ENCODE results near the gene ZNF487. TPM values are rescaled to one million over a fixed set of nuclear protein-coding genes. Genes with fewer than 3 reads are reported as not detected.

ZNF487 gene
- total RNA-seq, 3 donors from 2014 or later, result 4.2 to 7.6 (median 7.5) TPM

DNA sequence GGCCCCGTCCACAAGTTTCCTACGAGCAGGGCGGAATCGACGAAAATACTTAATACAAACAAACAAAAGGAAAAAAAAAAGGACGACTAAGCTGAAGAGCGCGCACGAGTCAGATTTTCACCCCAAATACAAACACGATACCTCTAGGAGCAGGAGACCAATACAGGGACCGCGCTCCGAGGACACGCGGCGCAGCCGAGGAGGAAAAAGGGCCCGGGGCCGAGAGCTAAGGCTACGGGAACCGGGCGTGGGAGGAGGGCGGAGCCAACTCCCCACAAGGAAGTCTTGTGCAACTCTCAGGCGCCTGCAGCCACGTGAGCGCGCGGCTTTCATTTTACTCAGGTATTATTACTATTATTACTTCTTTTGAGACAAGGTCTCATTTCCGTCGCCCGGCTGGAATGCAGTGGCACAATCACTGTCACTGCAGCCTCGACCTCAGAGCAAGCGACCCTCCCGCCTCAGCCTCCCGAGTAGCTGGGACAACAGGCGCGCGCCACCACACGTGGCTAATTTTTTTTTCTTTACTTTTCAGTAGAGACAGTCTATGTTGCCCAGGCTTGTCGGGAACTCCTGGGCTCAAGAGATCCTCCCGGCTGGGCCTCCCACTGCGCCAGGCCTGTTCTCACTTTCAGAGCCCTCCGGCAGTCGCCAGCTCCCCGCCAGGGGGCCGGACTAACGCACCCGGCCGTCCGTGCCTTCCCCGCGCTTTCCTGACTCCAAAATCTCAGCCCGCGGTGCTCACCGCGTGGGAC, 29.2 kb upstream of the ZNF487 start:
- Histone ChIP-seq H3K4me3 (peak overlapping the region; percentile 78), H3K9me3 (no peaks in the 10 kb centered on the region), H3K4me1 (ENCODE audit: low read depth) (peaks cover 38% of the 10 kb centered on the region), H3K36me3 (ENCODE audit: low read depth) (no peaks in the 10 kb centered on the region)
- TF ChIP-seq CTCF (IDR thresholded peaks at IDR 0.05), result no peak
- intact Hi-C loops (cut with DNase I, micrococcal nuclease), result no loop called here
- ATAC-seq, result peak; percentile 73
- DNase-seq, result peak; percentile 91 to 97 (median 96)

GRCh38 chr10:43408331-43408709, 28.6 kb upstream of the ZNF487 start:
- intact Hi-C loops (cut with DNase I, micrococcal nuclease), result no loop called here
- peaks cover 32% of the 10 kb centered on the region for H3K4me1 ChIP-seq (ENCODE audit: low read depth)
- no peak for ATAC-seq
- TF ChIP-seq CTCF (IDR thresholded peaks at IDR 0.05), result no peak
- H3K9me3 ChIP-seq, result no peaks in the 10 kb centered on the region
- H3K36me3 ChIP-seq (ENCODE audit: low read depth), result no peaks in the 10 kb centered on the region
- DNase-seq, result no peak
- peak overlapping the region; percentile 78 for H3K4me3 ChIP-seq

- H3K4me1 ChIP-seq (ENCODE audit: low read depth), result peaks cover 27% of the 10 kb centered on the region
- H3K4me3 ChIP-seq, result peak within 1 kb of the TSS; percentile 78
- DNase-seq, result peak; percentile 94 to 97 (median 97)
- intact Hi-C loops (cut with DNase I, micrococcal nuclease), result no loop called here
- peak; percentile 86 for ATAC-seq
- TF ChIP-seq CTCF (IDR thresholded peaks at IDR 0.05), result no peak
- H3K9me3 ChIP-seq, result no peaks in the 10 kb centered on the region
- no peaks in the 10 kb centered on the region for H3K36me3 ChIP-seq (ENCODE audit: low read depth)
Measured at GRCh38 chr10:43408710-43409384, 28.1 kb upstream of the ZNF487 start, which contains the start of gene HNRNPF. HNRNPF (minus strand) TSS chr10:43409186; CDS start chr10:43387884, 21,302 bp downstream.

DNA sequence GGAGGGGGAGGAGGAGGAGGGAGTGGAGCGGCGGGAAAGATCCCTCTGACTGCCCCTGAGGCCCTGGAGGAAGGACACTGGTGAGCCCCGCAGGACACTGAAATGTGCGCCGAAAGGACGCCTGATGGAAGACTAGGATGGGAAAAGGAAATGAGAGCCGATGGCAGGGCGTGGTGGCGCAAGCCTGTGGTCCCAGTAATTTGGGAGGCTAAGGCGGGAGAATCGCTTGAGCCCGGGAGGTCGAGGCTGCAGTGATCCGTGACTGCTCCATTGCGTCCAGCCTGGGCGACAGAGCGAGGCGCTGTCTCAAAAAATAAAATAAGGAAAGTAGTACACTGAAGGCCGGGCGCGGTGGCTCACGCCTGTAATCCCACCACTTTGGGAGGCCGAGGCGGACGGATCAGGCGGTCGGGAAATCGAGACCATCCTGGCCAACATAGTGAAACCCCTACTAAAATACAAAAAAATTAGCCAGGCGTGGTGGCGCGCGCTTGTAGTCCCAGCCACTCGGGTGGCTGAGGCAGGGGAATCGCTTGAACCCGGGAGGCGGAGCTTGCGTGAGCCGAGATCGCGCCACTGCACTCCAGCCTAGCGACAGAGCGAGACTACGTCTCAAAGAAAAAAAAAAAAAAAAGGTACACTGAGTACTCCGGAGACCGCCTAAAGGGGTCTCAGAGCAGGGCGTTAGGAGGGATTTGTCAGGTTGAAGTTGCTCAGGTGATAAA, 27.4 kb upstream of the ZNF487 start:
- peaks cover 20% of the 10 kb centered on the region for H3K4me1 ChIP-seq (ENCODE audit: low read depth)
- TF ChIP-seq CTCF (IDR thresholded peaks at IDR 0.05), result no peak
- ATAC-seq, result peak; percentile 19
- peak overlapping the region; percentile 78 for H3K4me3 ChIP-seq
- DNase-seq, result peak; percentile 75 to 84 (median 82)
- H3K36me3 ChIP-seq (ENCODE audit: low read depth), result no peaks in the 10 kb centered on the region
- intact Hi-C loops (cut with DNase I, micrococcal nuclease), result no loop called here
- no peaks in the 10 kb centered on the region for H3K9me3 ChIP-seq

DNA sequence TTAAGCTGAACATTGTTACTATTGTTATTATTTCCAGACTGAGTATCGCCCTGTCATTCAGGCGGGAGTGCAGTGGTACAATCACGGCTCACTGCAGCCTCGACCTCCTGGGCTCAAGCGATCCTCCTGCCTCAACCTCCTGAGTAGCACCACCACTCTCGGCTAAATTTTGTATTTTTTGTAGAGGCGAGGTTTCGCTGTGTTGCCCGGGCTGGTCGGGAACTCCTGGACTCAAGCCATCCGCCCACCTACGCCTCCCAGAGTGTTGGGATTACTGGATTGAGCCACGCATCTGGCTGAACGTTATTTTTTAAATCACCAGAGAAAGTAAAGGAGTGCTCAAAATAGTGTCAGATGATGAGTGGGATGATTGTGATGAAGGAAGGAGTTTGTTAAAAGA, 26.6 kb upstream of the ZNF487 start:
- no peak overlapping the region for H3K4me3 ChIP-seq
- DNase-seq, result no peak
- TF ChIP-seq CTCF (IDR thresholded peaks at IDR 0.05), result no peak

More for the DNA sequence above, 26.6 kb upstream of the ZNF487 start:
- peaks cover 12% of the 10 kb centered on the region for H3K4me1 ChIP-seq (ENCODE audit: low read depth)
- intact Hi-C loops (cut with DNase I, micrococcal nuclease), result no loop called here
- no peaks in the 10 kb centered on the region for H3K36me3 ChIP-seq (ENCODE audit: low read depth)
- no peaks in the 10 kb centered on the region for H3K9me3 ChIP-seq
- ATAC-seq, result no peak
